CD4-positive, alpha-beta T cell treated with Interleukin-15 for 1 hour (primary cell): Measurements from ENCODE around the gene ABCC8.

Experiments
- DNase-seq: peaks from one replicate; pipeline ENCODE4 v3.0.0-alpha.2; 2020

ABCC8 gene

DNA sequence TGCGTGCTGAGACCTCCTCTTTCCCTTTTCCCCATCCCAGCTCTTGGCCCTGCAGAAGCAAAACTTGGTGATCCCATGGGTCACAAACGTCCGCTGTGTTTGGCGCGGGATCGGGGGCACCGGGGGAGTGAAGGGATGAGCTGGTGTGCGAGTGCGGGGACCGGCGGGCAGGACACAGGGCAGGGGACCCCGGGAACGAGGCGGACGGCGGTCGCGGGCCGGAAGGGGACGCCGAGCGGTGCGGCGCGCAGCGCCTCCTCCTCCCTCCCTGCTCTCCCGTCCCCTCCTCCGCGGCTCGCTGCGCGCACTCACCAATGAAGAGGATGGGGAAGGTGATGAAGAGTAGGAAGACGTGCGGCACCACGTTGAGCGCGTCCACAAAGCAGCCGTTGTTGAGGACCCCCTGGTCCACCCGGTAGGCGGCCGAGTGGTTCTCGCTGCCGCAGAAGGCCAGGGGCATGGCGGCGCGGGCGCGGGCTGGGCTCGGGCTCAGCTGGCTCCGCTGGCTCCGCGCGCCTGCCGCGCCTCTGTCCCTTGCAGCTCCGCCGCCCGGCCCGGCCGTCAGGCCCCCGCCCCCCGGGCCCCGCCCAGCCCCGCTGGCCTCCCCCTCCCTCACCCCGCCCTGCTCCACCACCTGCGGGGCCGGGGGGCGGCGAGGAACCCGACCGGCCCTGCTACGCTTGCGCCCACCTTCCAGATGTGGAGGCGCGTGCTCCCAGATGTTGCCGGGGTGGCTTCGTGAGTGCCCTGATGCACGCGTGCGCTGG lies at the start of gene ABCC8:
ABCC8 (minus strand) TSS at position 529 of the 767 bp plus-strand sequence; CDS start at position 460, 69 bp downstream.
- no peak for DNase-seq

DNA sequence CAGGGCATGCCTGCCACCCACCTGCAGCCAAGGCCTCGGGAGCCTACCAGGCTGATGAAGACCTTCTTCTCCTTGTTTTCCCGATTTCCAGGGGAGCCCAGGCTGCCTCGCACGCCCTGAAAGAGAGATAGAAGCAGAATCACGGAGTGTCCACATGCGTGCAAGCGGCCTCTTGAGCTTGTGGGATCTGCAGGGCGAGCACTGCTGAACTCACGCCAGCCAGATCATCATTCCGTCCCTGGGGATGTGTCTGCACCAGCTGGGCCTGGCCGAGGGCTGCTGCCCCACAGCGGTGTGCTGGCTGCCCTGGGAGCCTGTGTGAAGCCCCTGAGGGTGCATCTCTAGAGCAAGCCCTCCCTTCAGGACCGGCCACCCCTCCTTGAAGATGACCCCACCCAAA lies 49.7 kb upstream of the ABCC8 start:
- no peak for DNase-seq

DNA sequence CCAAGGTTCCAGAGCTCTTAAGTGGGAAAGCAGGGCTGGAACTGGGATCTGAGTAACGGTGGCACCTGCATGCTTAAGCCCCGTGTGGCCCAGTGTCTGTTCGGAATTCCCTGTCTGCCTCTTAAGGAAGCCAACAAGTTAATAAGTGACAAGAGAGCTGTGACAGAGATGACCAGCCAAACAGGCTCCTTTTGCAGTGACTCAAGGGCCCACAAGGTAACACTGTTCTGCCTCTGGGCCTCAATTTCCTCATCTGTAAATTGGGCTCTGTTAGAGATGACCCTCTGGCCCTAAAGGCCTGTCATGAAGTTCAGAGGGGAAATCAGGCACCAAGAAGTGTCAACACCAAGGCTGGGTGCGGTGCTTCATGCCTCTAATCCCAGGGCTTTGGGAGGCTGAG lies 48.9 kb upstream of the ABCC8 start:
- no peak for DNase-seq

DNA sequence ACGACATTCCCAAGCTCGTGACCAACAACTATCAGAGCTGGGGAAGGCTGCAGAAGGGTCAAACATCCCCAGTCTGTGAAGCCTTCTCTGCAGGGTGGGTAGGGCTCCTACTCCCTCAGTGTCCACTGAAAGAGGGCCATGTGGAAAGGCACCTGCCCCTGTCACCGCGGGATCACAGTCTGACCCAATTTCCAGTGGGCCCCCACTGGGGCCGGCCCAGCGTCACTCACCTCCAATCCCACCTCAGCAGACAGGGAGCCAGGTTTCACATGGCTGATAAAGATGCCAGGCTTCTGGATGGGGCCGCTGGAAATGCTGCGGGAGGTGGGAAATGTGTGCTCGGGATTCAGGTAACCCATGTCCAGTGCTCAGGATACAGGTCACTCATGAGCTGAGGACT lies 47.6 kb upstream of the ABCC8 start:
- no peak for DNase-seq

DNA sequence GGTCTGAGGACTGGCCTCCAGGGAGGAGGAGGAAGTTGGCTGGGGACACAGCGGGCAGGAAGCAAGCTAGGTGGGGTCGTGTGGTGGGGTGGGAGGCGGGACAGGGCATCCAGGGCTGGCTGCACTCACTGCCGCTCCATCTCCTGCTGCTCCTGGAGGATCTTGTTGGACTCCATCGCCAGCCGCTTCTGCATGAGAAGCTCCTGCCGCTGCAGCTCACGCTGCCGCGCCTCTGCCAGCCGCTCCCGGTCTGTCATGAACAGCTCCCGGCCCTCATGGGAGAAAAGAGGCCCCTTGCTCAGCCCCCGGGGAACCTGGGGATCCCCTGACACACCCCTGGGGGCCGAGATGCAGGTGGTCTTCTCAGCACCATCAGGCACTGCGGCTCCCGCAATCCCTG lies 46.0 kb upstream of the ABCC8 start:
- DNase-seq: no peak

DNA sequence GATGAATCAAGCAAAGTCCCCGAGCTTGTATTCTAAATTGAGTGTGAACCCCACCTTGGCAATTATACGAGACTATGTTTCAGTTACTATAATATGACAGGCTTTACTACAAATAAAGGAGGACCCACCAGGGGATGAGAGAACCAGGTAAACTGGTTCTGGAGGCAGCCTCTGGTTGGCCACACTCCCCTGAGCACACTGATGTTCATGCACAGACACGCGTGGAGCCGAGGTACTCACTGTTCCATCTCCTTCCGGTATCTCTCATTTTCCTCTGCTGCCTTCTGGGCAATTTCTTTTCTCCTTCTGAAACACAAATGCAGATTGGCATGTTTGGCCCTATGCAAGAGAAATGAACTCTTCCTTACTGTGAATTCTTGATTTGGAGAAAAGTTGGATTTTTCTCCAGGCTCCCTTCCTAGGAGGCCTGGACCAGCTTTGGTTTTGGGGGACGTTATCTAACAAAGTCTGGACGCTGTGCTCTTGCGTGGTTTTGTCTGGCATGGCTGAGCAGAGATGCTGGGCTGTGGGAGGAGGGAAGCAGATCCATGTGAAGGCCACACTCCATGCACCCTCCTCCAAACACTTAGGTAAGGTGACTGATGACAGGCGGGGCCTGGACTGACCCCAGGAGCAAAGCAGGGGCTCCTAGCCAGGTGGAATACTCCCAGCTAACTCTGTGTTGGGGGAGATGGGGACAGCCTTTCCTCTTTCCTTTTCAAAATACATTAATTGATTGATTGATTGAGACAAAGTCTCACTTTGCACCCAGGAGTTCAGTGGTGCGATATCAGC lies 44.7 kb upstream of the ABCC8 start:
- DNase-seq: no peak

DNA sequence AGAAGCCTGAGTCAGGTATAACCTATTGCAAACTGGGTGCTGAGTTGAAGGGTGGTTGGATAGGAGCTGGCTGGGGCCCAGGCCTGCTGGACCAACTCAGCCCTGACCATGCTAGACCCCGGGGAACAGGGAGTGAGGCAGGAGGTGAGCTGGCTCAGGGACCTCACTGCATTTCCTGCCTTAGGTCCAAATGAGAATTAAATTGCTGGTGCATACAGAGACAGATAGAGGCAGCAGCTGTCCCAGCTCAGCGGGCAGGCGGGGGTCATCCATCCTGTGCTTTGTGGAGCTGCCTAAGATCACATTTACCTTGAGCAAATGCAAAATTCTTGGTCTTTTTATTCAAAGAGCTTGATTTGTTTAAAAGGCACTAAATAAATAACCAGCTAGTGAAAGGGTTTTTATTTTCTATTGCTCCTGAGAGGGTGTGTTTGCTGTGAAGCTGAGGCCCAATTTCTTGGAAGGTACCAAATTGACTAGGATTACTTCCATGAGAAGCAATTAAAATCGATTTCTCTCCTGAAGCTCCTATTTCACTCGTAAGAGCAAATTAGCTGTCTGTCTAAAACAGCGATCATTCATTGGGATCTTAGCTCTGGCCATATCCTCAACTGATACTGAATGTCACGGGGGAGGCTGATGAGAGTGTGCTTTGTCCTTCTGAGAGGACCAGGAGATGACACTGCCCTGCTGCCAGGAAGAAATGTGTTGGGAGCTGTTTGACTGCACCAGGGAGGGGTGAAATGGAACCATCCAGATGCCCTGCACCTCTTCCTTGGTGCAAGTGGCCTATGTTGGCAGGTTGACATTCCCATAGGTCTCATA lies 42.6 kb upstream of the ABCC8 start:
- DNase-seq: no peak

DNA sequence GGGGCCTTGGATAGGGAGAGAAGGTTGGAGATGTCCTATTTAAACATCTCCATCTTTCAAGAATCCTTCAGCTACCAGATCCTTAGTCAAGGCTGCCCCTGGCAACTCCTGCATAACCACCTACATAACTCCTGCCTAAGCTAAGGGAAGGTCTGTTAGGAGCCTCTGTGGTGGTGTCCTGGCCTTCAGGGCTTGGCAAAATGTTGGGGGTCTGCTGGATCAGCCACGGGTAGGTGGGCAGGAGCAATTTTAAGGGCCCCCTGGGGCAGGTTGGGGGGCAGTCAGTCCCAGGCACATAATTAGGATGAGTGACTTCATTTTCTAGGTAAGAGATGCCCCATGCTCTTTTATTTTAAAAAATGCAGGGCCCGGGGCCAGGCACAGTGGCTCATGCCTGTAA lies 41.7 kb upstream of the ABCC8 start:
- DNase-seq: no peak

DNA sequence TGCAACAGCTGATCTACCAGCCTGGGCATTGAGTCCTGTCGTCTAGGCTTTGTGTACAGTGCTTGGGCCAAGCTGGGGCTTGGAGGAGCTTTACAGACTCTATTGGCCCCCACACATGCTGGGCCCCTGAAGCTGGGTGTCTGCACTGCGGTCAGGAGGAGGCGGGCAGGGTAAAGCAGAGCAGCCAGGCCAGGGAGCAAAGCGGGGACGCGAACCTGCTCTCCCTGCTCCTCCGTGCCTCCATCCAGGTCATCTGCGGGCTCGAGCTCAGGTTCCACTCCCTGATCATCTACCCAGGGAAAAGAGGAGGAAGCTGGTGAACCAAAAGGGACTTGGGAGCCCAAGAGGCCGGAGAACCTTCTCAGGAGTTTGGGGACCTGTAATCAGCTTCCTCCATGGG lies 40.5 kb upstream of the ABCC8 start:
- DNase-seq: no peak

DNA sequence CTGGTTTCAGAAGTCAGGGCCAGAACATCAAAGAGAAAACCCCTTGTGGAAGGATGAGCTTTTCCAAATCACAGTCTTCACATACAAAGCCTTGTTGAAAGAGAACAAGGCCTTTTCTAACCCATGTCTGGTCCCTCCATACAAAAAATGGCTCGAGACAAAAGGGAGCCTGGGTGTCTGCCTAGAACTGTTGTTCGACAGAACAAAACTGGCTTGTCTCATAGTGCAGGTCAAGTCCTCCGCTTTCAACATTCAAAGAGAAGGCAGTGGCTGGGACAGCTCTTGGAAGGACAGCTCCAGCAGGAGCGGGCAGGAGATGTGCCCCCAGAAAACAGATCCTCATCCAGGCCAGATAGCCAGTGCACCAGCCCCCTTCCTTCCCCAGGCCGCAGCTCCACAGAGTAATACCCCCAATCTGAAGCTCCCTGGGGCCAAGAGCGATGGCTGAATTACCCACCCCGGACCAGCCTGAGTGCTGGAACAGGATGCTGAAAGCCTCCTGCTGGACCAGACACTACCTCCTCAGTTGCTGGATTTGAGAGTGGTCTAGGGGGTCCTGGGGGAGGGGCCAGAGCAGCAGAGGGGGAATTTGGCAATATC lies 40.0 kb upstream of the ABCC8 start:
- DNase-seq: no peak

DNA sequence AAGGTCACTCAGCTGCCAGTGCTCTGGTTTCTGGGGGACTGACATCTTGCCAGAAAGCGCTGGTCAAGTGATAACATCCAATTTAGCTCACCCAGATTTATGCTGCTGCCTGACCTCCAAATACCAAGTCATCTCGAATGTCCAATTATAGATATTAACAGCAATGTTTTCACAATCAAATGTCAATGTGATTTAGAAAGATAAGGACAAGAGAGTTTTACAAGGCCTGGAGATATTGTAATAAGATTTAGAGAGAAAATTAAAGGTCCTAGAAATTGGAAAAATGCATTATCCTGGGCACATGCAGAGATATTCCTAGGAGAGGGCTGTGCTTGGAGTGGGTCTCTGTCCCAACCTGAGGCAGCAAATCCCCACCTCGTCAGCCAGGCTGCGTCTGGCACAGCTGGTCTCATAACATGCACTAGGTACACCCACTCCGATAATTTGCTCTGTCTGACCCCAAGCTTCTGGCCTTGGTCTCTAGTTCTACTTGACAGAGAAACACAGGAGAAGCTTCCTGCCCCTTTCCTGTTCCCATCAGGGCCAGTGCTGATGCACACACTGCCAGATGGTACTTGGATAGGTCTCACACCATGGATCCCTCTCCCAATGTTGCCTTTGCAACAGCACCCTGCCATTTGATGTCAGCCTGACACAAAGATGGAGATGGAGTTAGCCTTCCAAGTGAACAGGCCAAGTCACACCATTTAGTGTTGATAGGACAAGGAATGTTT lies 39.0 kb upstream of the ABCC8 start:
- DNase-seq: no peak

DNA sequence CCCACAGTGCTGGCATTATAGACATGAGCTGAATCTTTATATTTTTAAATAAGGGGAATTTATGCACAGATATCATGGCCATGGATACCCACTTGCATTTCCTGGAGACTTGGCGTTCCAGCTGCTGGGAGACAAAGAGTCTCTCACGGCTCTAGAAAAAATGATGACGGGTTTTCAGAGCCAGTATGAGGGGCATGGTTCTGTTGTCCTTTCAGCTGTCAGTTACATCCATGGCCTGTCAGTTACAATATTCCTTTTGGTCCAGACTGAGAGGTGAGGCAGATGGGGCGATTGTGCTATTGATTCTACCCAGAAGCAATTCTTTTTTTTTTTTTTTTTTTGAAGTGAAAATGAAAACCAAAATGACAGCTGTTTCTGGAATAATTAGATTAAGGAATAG lies 37.8 kb upstream of the ABCC8 start:
- no peak for DNase-seq

DNA sequence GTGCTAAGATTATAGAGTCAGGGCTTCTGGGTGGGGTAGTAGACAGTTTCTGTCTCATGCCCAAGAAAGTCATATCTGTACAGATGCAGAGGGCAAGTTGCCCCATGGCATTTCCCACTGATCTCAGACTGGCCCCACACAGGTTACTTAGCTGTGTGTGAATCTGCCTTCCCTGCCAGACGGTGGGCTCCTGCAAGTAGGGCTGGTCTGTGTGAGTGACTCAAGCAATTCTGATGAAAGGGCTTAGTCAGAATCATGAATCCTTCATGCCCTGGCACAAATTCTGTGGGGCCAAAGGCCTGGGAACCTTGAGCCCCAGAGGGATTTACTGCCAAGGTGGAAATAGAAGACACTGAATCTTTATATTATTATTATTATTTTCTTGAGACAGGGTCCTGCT lies 37.2 kb upstream of the ABCC8 start:
- no peak for DNase-seq

DNA sequence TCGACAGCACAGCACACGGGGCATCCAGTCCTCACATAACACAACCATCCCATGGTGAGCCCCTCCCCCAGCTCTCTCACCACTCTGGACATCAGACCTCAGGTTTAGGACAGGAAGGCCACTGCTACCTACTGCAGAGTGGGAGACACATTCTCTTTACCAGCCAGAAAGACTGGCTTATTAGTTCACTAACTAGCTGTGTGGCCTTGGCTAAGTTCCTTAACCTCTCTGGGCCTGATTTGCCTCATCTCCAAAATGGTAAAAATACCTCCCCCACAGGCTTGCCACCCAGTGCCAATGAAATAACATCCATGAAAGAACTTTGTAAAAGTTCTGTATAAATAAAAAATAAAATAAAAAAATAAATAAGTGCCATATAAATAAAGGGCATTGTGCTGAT lies 35.5 kb upstream of the ABCC8 start:
- no peak for DNase-seq

DNA sequence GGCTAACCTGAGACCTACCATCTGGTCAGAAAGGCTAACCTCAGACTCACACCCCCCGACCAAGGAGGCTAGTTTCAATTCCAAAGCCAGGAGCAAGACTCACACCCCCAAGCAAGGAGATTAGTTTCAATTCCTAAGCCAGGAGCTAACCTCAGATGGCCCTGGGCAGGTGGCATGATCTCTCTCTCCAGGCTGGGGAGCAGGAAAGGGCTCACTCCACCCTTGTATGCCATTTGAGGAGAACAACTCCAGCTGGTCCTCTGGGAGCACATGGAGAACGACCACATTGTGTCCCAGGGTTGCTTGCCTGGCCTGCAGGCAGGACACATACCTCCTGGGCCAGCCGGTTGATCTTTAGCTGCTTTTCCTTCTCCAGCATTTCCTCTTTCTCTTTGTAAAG lies 34.9 kb upstream of the ABCC8 start:
- DNase-seq: no peak

DNA sequence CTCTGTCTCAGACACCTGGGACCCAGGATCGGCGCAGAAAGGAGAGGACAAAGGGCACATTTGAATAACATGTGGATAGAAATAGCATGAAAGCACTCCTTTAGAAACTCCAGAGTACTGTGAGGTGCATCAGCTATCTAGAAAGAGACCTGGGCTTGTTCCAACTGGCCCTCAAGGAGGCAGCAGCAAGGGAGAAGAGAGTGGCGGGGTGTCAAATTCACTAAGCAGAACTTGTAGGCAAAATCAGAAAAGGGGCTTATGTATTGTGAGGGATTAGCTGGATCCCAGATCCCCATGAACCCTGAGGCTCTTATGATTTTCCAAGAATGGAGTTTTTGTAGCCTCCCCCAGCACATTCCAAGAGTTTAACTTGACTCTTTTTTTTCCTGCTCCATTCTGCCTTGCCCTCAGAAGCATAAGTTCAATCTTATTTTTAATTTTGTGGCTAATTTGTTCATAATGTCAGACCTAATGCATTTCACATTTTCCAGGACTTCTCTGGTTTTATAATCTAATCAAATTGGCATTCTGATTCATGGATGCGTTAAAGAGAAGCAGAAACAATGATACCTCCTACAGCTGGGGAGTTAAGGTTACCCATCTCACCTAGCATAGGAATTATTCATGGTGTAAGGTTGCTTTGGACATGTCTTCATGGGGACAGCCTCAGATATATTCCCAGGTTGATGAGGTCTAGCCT lies 34.0 kb upstream of the ABCC8 start:
- no peak for DNase-seq

DNA sequence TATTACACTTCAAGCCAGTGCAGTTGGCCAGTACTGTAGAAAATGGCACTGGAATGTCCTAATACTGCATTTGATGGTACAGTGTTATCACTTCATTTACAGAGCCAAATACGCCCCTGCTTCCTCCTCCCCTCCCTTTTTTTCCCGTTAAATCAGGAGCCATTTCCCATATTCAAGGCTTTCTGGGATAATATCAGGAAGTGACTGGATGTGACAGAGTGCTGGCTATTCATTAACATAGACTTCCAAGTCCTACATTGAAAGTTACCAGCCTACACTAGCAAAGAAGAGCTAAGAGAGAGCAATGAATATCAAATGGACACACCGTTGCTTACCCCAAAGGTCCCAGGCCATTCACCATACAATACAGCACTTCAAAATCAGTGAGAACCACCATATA lies 32.1 kb upstream of the ABCC8 start:
- no peak for DNase-seq

DNA sequence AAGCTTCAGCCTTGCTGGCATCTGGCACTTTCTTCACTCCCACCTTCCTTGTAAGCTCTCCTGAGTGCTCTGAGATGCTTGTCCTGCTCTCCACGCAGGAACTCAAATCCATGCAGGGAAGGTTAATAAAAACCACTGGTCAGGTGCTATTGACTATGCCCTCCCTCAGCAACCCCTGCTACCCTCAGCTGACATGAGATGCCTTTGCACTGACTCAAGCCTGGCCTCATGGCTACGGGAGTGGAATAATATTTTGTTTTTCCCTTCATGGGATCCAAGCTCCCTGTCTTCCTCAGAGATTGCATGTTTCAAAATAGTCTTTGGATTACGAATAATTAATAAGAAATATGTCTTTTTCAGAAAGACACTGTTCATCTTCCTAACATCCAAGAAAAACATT lies 31.7 kb upstream of the ABCC8 start:
- no peak for DNase-seq

DNA sequence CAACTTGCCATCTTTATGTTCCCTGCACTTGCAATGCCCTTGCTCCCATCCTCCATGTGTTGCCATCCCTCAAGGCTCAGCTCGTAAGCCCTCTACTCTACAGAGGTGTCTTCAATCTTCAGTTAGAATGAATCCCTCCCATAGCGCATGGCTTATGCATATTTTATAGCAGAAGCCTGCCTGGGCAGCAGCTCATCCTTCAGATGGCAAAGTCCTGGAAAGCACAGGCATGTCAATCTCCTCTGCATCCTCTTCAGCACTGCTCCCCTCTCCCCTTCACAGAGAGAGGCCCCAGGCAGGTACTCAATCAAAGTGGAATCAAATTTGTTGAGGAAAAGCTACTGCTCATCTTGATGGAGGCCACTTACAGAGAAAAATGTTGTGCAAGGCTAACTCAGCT lies 31.1 kb upstream of the ABCC8 start:
- no peak for DNase-seq

DNA sequence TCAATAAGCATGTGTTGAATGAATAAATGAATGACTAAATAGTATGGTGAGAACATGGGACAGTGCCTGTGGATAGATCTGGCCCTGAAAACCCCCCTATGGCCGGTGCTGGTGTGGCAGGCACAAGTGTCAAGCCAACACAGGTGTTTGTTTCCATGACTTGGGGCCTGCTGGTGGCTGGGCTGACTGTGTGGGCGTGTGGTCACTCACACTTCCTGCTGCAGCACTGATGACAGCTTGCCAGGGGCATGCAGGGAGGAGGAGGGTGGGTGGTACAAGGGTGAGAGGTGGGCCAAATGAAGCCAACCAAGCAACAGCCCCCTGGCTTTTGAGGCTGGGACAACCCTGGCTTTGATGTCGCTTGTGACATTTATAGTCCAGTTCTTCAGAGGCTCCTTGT lies 30.3 kb upstream of the ABCC8 start:
- DNase-seq: no peak

DNA sequence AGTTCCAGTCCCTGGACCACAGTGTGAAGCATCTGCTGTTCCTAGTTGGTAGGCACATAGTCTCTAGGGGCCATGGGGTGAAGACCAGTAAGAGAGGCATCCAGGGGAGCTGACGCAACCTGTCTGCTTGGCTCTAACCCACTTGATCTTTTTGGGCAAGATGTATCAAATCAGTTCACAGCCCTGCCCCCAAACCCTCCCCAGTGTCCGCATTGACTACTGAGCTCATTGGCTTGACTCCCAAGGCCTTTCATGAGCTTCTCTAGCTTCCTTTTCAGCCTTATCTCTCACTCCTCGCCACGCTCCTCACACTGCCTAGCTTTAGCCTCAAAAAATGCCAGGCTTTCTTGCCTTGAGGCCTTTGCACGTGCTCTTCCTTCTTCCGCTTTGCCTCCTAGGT lies 29.7 kb upstream of the ABCC8 start:
- no peak for DNase-seq

DNA sequence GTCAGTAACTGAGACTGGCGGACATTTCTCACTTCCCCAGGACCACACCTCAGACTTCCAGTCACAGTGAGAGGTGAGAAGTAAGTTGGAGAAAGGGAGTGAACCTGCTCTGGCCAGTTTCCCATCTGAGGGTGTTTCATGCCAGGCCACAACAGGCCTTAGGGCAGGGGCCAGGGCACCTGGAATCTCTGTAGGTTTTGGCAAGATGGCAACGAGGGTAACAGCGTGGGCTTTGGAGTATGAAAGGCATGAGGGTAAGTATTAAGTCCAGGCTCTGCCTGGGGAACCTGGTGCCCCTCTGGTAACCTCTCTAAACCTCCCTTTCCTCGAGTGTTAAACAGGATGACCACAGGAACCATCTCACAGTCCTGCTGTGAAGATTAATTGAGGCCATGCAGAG lies 28.5 kb upstream of the ABCC8 start:
- DNase-seq: no peak
